Glomerular visceral epithelial cell (primary cell): ENCODE measurements around the gene PPP2R1B.
A peak's percentile ranks its signal among the peaks of the same experiment; 100 is the strongest.

ENCODE experiments used
- DNase-seq: peaks from one replicate; pipeline ENCODE4 v3.0.0-alpha.2; 2016; ENCODE audit errors: extremely low spot score

Gene PPP2R1B

GRCh38 chr11:111765984-111766833 is at the start of gene PPP2R1B:
TSS of gene PPP2R1B (minus strand) at chr11:111766389. CDS start at chr11:111766361, 28 bp downstream.
- peak; percentile 77 for DNase-seq

- no peak for DNase-seq
Observed at GRCh38 chr11:111815489-111815888, 49.3 kb upstream of the PPP2R1B start.

- no peak for DNase-seq
Observed at GRCh38 chr11:111814557-111815320, 48.5 kb upstream of the PPP2R1B start.

- no peak for DNase-seq
Observed at GRCh38 chr11:111814106-111814505, 47.9 kb upstream of the PPP2R1B start.

- no peak for DNase-seq
Observed at GRCh38 chr11:111812211-111812610, 46.0 kb upstream of the PPP2R1B start.

GRCh38 chr11:111811445-111811844 is 45.3 kb upstream of the PPP2R1B start:
- DNase-seq = no peak

- no peak for DNase-seq
Observed at GRCh38 chr11:111808834-111809233, 42.6 kb upstream of the PPP2R1B start.

GRCh38 chr11:111808063-111808588 is 41.9 kb upstream of the PPP2R1B start:
- DNase-seq = no peak

- DNase-seq = no peak
Observed at GRCh38 chr11:111807076-111807475, 40.9 kb upstream of the PPP2R1B start.

- DNase-seq = no peak
Observed at GRCh38 chr11:111801135-111801534, 34.9 kb upstream of the PPP2R1B start.

- no peak for DNase-seq
Observed at GRCh38 chr11:111798279-111798678, 32.1 kb upstream of the PPP2R1B start.

GRCh38 chr11:111797145-111797581 is 31.0 kb upstream of the PPP2R1B start:
- peak; percentile 34 for DNase-seq

GRCh38 chr11:111796696-111797095 is 30.5 kb upstream of the PPP2R1B start:
- DNase-seq = no peak

- peak; percentile 5 for DNase-seq
Observed at GRCh38 chr11:111795334-111795985, 29.3 kb upstream of the PPP2R1B start.

- peak; percentile 15 for DNase-seq
Observed at GRCh38 chr11:111793863-111794262, 27.7 kb upstream of the PPP2R1B start.

GRCh38 chr11:111792955-111793500 is 26.8 kb upstream of the PPP2R1B start:
- DNase-seq = no peak

GRCh38 chr11:111792314-111792713 is 26.1 kb upstream of the PPP2R1B start:
- no peak for DNase-seq

- no peak for DNase-seq
Observed at GRCh38 chr11:111788464-111788863, 22.3 kb upstream of the PPP2R1B start.

GRCh38 chr11:111788051-111788450 is 21.9 kb upstream of the PPP2R1B start:
- no peak for DNase-seq

- DNase-seq = no peak
Observed at GRCh38 chr11:111785886-111786412, 19.8 kb upstream of the PPP2R1B start.

- no peak for DNase-seq
Observed at GRCh38 chr11:111785076-111785475, 18.9 kb upstream of the PPP2R1B start.
